WI38 (cell line): ENCODE measurements around the gene DLD.
"Not testable (repeated sequence)": the region's sequence is repeated elsewhere in the genome, so short reads cannot be mapped to it uniquely, and the experiment has no call there.

Source experiments
- H3K4me3 ChIP-seq: 2 replicates; pipeline ENCODE4 v1.5.1; 2011; ENCODE audit warnings: low read depth, mild to moderate bottlenecking, control low read depth, low read length
- CTCF ChIP-seq: IDR thresholded peaks from 2 replicates; pipeline ENCODE4 v1.5.1; 2012; ENCODE audit warnings: low read depth, mild to moderate bottlenecking, control low read depth, low read length

DLD gene

GRCh38 chr7:107889992-107890391 lies 991 bp upstream of the DLD start:
- no peak overlapping the region for H3K4me3 ChIP-seq
- no peak for TF ChIP-seq CTCF

GRCh38 chr7:107890493-107890961 lies 456 bp upstream of the DLD start:
- TF ChIP-seq CTCF = no peak
- peak overlapping the region; percentile 84 for H3K4me3 ChIP-seq

- H3K4me3 ChIP-seq = peak overlapping the region; percentile 84
- no peak for TF ChIP-seq CTCF
These were observed 818 bp downstream of the DLD start for GRCh38 chr7:107891636-107892366.

GRCh38 chr7:107892367-107892741 lies 1.4 kb downstream of the DLD start:
- not testable (repeated sequence) for H3K4me3 ChIP-seq

GRCh38 chr7:107898997-107899594 lies 8.1 kb downstream of the DLD start:
- TF ChIP-seq CTCF = no peak
- no peak overlapping the region for H3K4me3 ChIP-seq

GRCh38 chr7:107900496-107901015 lies 9.6 kb downstream of the DLD start:
- no peak for TF ChIP-seq CTCF
- no peak overlapping the region for H3K4me3 ChIP-seq

GRCh38 chr7:107902381-107902780 lies 11.4 kb downstream of the DLD start:
- no peak for TF ChIP-seq CTCF

More at GRCh38 chr7:107902381-107902780, 11.4 kb downstream of the DLD start:
- no peak overlapping the region for H3K4me3 ChIP-seq
